ENCODE results near the gene PREB.

The PREB gene

GRCh38 chr2:27094353-27094984 lies 40.0 kb downstream of the PREB start:
- DNase-seq, result no peak

- DNase-seq, result no peak
Observed at GRCh38 chr2:27093430-27094352, 40.7 kb downstream of the PREB start.

- DNase-seq, result no peak
Observed at GRCh38 chr2:27092696-27093429, 41.6 kb downstream of the PREB start.

GRCh38 chr2:27091746-27092695 lies 42.4 kb downstream of the PREB start:
- DNase-seq, result no peak

GRCh38 chr2:27089111-27089954 lies 45.1 kb downstream of the PREB start:
- no peak for DNase-seq

- DNase-seq, result no peak
Observed at GRCh38 chr2:27088634-27089033, 45.8 kb downstream of the PREB start.

- no peak for DNase-seq
Observed at GRCh38 chr2:27087823-27088410, 46.5 kb downstream of the PREB start.

- DNase-seq, result no peak
Observed at GRCh38 chr2:27086724-27087593, 47.5 kb downstream of the PREB start, which contains the start of gene KHK. Gene KHK (plus strand): TSS chr2:27086772. CDS start chr2:27087260, 488 bp downstream.

- peak; percentile 99 for DNase-seq
Observed at GRCh38 chr2:27086090-27086723, 48.2 kb downstream of the PREB start.

- DNase-seq, result peak; percentile 45
Observed at GRCh38 chr2:27085673-27086089, 48.8 kb downstream of the PREB start.

GRCh38 chr2:27085062-27085672 lies 49.3 kb downstream of the PREB start:
- DNase-seq, result no peak

GRCh38 chr2:27084297-27085061 lies 50.0 kb downstream of the PREB start:
- DNase-seq, result no peak

GRCh38 chr2:27083410-27084296 lies 50.8 kb downstream of the PREB start:
- DNase-seq, result no peak

GRCh38 chr2:27082773-27083409 lies 51.5 kb downstream of the PREB start:
- DNase-seq, result no peak

- no peak for DNase-seq
Observed at GRCh38 chr2:27081984-27082772, 52.3 kb downstream of the PREB start.
